Measurements from ENCODE around the gene USP20.

DNA sequence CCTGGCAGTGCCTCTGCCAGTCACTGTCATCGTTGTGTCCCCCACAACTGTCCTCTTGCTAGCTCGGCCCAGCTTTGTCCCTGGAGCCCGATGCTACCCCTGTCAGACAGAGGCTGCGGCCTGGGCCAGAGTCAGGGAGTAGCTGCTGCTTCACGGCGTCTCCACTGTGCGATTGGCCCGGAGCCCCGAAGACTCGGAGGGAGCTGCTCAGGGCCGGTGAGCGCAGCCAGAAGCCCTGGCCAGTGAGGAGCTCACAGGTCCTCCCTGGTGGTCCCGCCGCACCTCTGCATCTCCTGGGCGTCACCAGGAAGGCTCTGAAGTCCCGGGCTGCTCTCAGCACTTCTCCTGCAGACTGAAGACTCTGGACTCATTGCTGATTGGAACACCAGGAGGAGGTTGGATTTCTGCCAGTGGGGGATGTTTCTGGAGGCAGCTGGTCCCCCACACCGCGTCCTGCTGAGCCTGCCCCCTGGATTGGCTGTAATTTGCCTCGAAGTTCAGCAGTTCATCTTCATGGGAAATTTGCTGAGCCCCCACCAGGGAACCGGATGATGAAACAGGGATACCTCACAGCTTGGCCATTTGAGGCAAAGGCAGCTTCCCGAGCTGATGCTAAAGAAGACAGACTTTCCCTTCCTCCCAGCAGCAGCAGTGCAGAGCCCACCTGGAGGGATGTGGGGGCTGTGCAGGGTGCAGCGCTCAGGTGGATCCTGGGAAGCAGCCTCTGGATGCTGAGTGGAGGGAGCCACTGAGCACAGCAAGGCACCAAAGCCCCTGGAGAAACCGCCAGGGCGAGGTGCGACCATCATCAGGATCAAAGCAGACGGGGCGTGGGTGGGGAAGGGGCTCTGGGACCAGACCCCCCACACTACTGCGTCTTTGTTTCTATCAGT is 45.6 kb downstream of the USP20 start:
- no peak for TF ChIP-seq POLR2A (IDR thresholded peaks at IDR 0.05; ENCODE audit: low read depth, low read length)
- TF ChIP-seq TAF1 (IDR thresholded peaks at IDR 0.05; ENCODE audit: borderline replicate concordance, low read depth, low read length) = no peak

All from GM12892 (cell line).